Fibroblast of lung (primary cell): Measurements from ENCODE around the gene ITGBL1.

ENCODE experiments used
- CTCF ChIP-seq, 2 donors: IDR thresholded peaks in 1 of 2; conservative IDR thresholded peaks in 1 of 2; 1 replicate in 1 of 2; 2 replicates in 1 of 2; pipeline ENCODE4 v1.5.1; 2011 to 2012; ENCODE audit warnings: low read length in 2 of 2, control low read depth in 1 of 2, inconsistent platforms in 1 of 2, low read depth in 1 of 2, mild to moderate bottlenecking in 1 of 2
- EZH2 ChIP-seq: IDR thresholded peaks from 2 replicates; pipeline ENCODE4 v1.5.1; 2012; ENCODE audit warnings: low read length, control low read depth, mild to moderate bottlenecking; ENCODE audit errors: missing control alignments

- TF ChIP-seq CTCF (conservative IDR thresholded peaks at IDR 0.05 in 1 of 2, IDR thresholded peaks at IDR 0.05 in 1 of 2; ENCODE audit: low read depth in 1 of 2, low read length in 2 of 2) (no peak), EZH2 (no peak)
These were observed 274.6 kb downstream of the ITGBL1 start for GRCh38 chr13:101727118-101727517.
